PC-3 (cell line): Measurements from ENCODE around the gene TP53I11. TPM values are rescaled to one million over a fixed set of nuclear protein-coding genes. Genes with fewer than 3 reads are reported as not detected.

Experiments
- ATAC-seq: fragments of 200-7000 bp; cut with Tn5 transposase; 2 replicates; pipeline ENCODE4 v1.9.1; 2020; ENCODE audit warnings: mild to moderate bottlenecking, moderate library complexity
- BruUV-seq: library from RNA; stranded (reverse); fragments of 400-500 nt; replicated peaks from 2 replicates; lab custom pipeline; 2021; lab: Mats Ljungman, UMichigan
- CTCF ChIA-PET: fragments of 300-600 bp; sonication (Branson Sonifier 250); formaldehyde crosslinking; loops from one replicate; lab custom pipeline; 2022; ENCODE audit warnings: antibody characterized with exemption; lab: Charles Lee
- POLR2A ChIA-PET: fragments of 300-600 bp; sonication (Branson Sonifier 250); formaldehyde crosslinking; loops from one replicate; lab custom pipeline; 2022; ENCODE audit warnings: antibody characterized with exemption; ENCODE audit not compliant: unreplicated experiment; lab: Charles Lee
- DNase-seq: peaks from one replicate; pipeline ENCODE4 v3.0.0-alpha.2; 2015
- H2AFZ ChIP-seq: fragments of 300-600 bp; sonication (generic); 2 replicates; pipeline ENCODE4 v1.6.0; 2016; ENCODE audit warnings: antibody characterized with exemption, low read length
- H3F3A ChIP-seq: fragments of 300-600 bp; sonication (generic); one replicate; pipeline ENCODE4 v1.6.0; 2017; ENCODE audit warnings: antibody characterized with exemption, low read length, control low read depth, mild to moderate bottlenecking; ENCODE audit not compliant: unreplicated experiment
- H3K27ac ChIP-seq: fragments of 300-600 bp; sonication (generic); 2 replicates; pipeline ENCODE4 v1.5.1; 2016; ENCODE audit warnings: mild to moderate bottlenecking, low read length
- H3K27me3 ChIP-seq: fragments of 300-600 bp; sonication (generic); 2 replicates; pipeline ENCODE4 v1.6.1; 2016; ENCODE audit warnings: low read length, mixed read lengths
- H3K36me3 ChIP-seq: fragments of 300-600 bp; sonication (generic); 2 replicates; pipeline ENCODE4 v1.6.1; 2016; ENCODE audit warnings: low read depth, mixed run types, low read length, mixed read lengths
- H3K4me1 ChIP-seq: fragments of 300-600 bp; sonication (generic); 2 replicates; pipeline ENCODE4 v1.5.1; 2016; ENCODE audit warnings: low read length; ENCODE audit not compliant: insufficient read depth
- H3K4me2 ChIP-seq: fragments of 300-600 bp; sonication (generic); 2 replicates; pipeline ENCODE4 v1.6.0; 2016; ENCODE audit warnings: low read length
- H3K4me3 ChIP-seq: fragments of 300-600 bp; sonication (generic); 2 replicates; pipeline ENCODE4 v1.5.1; 2016; ENCODE audit warnings: mild to moderate bottlenecking, low read length, mixed read lengths
- H3K79me2 ChIP-seq: fragments of 300-600 bp; sonication (generic); 2 replicates; pipeline ENCODE4 v1.6.1; 2017; ENCODE audit warnings: low read length, mixed read lengths
- H3K9ac ChIP-seq: fragments of 300-600 bp; sonication (generic); 2 replicates; pipeline ENCODE4 v1.6.0; 2016; ENCODE audit warnings: mild to moderate bottlenecking, low read length
- H3K9me2 ChIP-seq: fragments of 300-600 bp; sonication (generic); replicated peaks from 2 replicates; pipeline ENCODE4 v1.6.1; 2016; ENCODE audit warnings: mixed run types, low read length, mixed read lengths
- H3K9me3 ChIP-seq: fragments of 300-600 bp; sonication (generic); 2 replicates; pipeline ENCODE4 v1.6.1; 2016; ENCODE audit warnings: low read length, mixed read lengths
- H4K20me1 ChIP-seq: fragments of 300-600 bp; sonication (generic); 2 replicates; pipeline ENCODE4 v1.6.1; 2016; ENCODE audit warnings: low read length, mixed read lengths
- EZH2 ChIP-seq: fragments of 300-600 bp; sonication (generic); IDR thresholded peaks from one replicate; pipeline ENCODE4 v1.6.1; 2017; ENCODE audit warnings: antibody characterized with exemption, mild to moderate bottlenecking, low read length; ENCODE audit not compliant: unreplicated experiment
- EZH2phosphoT487 ChIP-seq: fragments of 300-600 bp; sonication (generic); IDR thresholded peaks from 2 replicates; pipeline ENCODE4 v1.6.1; 2018; ENCODE audit warnings: mild to moderate bottlenecking, antibody characterized with exemption, low read length, borderline replicate concordance
- intact Hi-C: fragments of 100-400 bp; cut with micrococcal nuclease; formaldehyde crosslinking; loops from 2 replicates; pipeline ENCODE4 v1.9.0; 2023
- total RNA-seq: library from RNA; depleted of rRNA; stranded (reverse); fragments of >200 nt; gene quantifications from 2 replicates; pipeline ENCODE4 v1.2.3, GENCODE V29; 2014
- TF ChIP-seq, protein P1 (sequence below): fragments of 300-600 bp; sonication (generic); conservative IDR thresholded peaks from 2 replicates; pipeline ENCODE4 v1.5.1; 2017; ENCODE audit warnings: antibody characterized with exemption, low read depth, mild to moderate bottlenecking, low read length

The TP53I11 gene
- total RNA-seq, 1 experiment from 2014 or later: 30.8 TPM

DNA sequence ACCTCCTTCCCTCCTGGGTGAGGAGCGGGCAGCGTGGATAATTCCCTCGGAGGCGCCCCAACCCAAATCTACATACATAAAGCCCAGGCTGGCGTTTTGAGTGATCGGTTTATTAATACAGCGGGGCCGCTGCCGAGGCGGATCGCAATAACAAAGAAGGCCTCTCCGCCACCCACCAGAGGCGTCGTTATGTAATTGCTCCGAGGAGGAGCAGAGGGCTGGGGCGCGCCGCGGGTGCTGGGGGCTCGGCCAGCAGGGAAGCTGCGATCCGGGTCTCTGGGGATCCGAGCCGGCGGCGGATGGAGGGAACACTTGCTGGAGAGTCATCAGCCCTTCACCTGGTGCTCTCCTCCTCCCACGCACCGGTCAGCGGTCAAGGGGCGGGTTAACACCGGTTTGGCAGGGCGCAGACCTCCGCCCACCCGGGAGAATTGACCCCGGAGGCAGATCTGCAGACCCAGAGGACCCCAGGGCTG lies 6.4 kb upstream of the TP53I11 start:
- H3K27ac ChIP-seq: no peak overlapping the region
- BruUV-seq: no TSS peak
- H3K9ac ChIP-seq: no peak overlapping the region
- no peak overlapping the region for H3K4me2 ChIP-seq
- no peak overlapping the region for H3K4me3 ChIP-seq
- H3K4me1 ChIP-seq: peaks cover 12% of the 10 kb centered on the region
- H3K9me3 ChIP-seq: no peaks in the 10 kb centered on the region
- ChIA-PET CTCF (no interaction called here), POLR2A (no interaction called here)
- H3K9me2 ChIP-seq: no peaks in the 10 kb centered on the region
- no peaks in the 10 kb centered on the region for H3K79me2 ChIP-seq
- H3F3A ChIP-seq: no peaks in the 10 kb centered on the region
- H2AFZ ChIP-seq: no peak overlapping the region
- H4K20me1 ChIP-seq: no peaks in the 10 kb centered on the region
- intact Hi-C loops: no loop called here
- ATAC-seq: no peak
- TF ChIP-seq, protein P1, sequence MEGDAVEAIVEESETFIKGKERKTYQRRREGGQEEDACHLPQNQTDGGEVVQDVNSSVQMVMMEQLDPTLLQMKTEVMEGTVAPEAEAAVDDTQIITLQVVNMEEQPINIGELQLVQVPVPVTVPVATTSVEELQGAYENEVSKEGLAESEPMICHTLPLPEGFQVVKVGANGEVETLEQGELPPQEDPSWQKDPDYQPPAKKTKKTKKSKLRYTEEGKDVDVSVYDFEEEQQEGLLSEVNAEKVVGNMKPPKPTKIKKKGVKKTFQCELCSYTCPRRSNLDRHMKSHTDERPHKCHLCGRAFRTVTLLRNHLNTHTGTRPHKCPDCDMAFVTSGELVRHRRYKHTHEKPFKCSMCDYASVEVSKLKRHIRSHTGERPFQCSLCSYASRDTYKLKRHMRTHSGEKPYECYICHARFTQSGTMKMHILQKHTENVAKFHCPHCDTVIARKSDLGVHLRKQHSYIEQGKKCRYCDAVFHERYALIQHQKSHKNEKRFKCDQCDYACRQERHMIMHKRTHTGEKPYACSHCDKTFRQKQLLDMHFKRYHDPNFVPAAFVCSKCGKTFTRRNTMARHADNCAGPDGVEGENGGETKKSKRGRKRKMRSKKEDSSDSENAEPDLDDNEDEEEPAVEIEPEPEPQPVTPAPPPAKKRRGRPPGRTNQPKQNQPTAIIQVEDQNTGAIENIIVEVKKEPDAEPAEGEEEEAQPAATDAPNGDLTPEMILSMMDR: no peak
- TF ChIP-seq EZH2 (no peak), EZH2phosphoT487 (no peak)
- no peak for DNase-seq
- no peaks in the 10 kb centered on the region for H3K27me3 ChIP-seq
- no peaks in the 10 kb centered on the region for H3K36me3 ChIP-seq

- H3K9me3 ChIP-seq: no peaks in the 10 kb centered on the region
- H3K9ac ChIP-seq: no peak overlapping the region
- H3K4me2 ChIP-seq: peak overlapping the region; percentile 25; the same call in 1 of the 2 replicates
- intact Hi-C loops: no loop called here
- H3K79me2 ChIP-seq: no peaks in the 10 kb centered on the region
- ATAC-seq (peak; percentile 47), DNase-seq (peak; percentile 46)
- POLR2A ChIA-PET: interaction anchor here (0.6 kb wide), 1 partner anchor 137 kb away, joined by 3 read pairs; no protein-coding TSS in a partner anchor
- H3K36me3 ChIP-seq: no peaks in the 10 kb centered on the region
- CTCF ChIA-PET: no interaction called here
- peaks cover 12% of the 10 kb centered on the region for H3K4me1 ChIP-seq
- no peaks in the 10 kb centered on the region for H3K27me3 ChIP-seq
- no peaks in the 10 kb centered on the region for H4K20me1 ChIP-seq
- no peak for TF ChIP-seq EZH2
- TF ChIP-seq, protein P1: no peak
- no peak for TF ChIP-seq EZH2phosphoT487
- H3K9me2 ChIP-seq: no peaks in the 10 kb centered on the region
- no peaks in the 10 kb centered on the region for H3F3A ChIP-seq
- H3K27ac ChIP-seq: no peak overlapping the region
- BruUV-seq: no TSS peak
- H2AFZ ChIP-seq: 0 out of 2 replicates have a peak overlapping the region, but pooled peaks have one; percentile 27
- H3K4me3 ChIP-seq: no peak overlapping the region
These were observed 4.5 kb upstream of the TP53I11 start for GRCh38 chr11:44955015-44955738.
